Adrenal gland (tissue), 5 donors: Measurements from ENCODE around the gene HASPIN.

Experiments
- CTCF ChIP-seq, 6 experiments: fragments of 450-650 bp in 4 of 6; fragments of 200-600 bp in 2 of 6; sonication (generic) in 1 of 6; IDR thresholded peaks; 1 replicate in 5 of 6; 2 replicates in 1 of 6; pipeline versions ENCODE4 v1.5.1 to v1.8.0; 2016 to 2021; ENCODE audit warnings: antibody characterized with exemption in 6 of 6, mild to moderate bottlenecking in 2 of 6, moderate library complexity in 1 of 6
- POLR2A ChIP-seq, 2 donors: fragments of 450-650 bp; IDR thresholded peaks; one replicate each; pipeline ENCODE4 v1.6.1; 2017; ENCODE audit warnings: antibody characterized with exemption in 2 of 2, mild to moderate bottlenecking in 2 of 2, moderate library complexity in 1 of 2
- donor health status: DM: no; HTN: no; CAD: no.

- TF ChIP-seq CTCF (IDR thresholded peaks at IDR 0.05): no peak
- no peak for TF ChIP-seq POLR2A (IDR thresholded peaks at IDR 0.05)
Measured at GRCh38 chr17:3675886-3676285, 47.8 kb upstream of the HASPIN start.
